NT2/D1 (cell line): ENCODE data around the gene RBSN.

Source experiments
- SUZ12 ChIP-seq: IDR thresholded peaks from 2 replicates; pipeline ENCODE4 v1.6.1; 2011; ENCODE audit not compliant: insufficient read length, insufficient read depth; ENCODE audit errors: extremely low read depth
- YY1 ChIP-seq: IDR thresholded peaks from 2 replicates; pipeline ENCODE4 v1.6.1; 2011; ENCODE audit not compliant: insufficient read length, insufficient read depth

GRCh38 chr3:15086263-15086662 is 12.7 kb downstream of the RBSN start:
- TF ChIP-seq SUZ12 (no peak), YY1 (no peak)
